NB4 (cell line): Measurements from ENCODE around the gene RFX2.

ENCODE experiments used
- DNase-seq: peaks from one replicate; pipeline ENCODE4 v3.0.0; 2010; ENCODE audit warnings: low read depth
- H3K4me3 ChIP-seq: one replicate; pipeline ENCODE4 v1.5.1; 2011; ENCODE audit warnings: mild to moderate bottlenecking, low read depth, low read length, moderate library complexity
- MYC ChIP-seq: IDR thresholded peaks from 2 replicates; pipeline ENCODE4 v1.6.1; 2011; ENCODE audit warnings: low read depth, low read length
- POLR2A ChIP-seq: IDR thresholded peaks from 2 replicates; pipeline ENCODE4 v1.6.1; 2011; ENCODE audit warnings: mild to moderate bottlenecking; ENCODE audit not compliant: insufficient read length; ENCODE audit errors: extremely low read depth
- TF ChIP-seq, protein P1 (sequence below): IDR thresholded peaks from one replicate; pipeline ENCODE4 v1.5.1; 2012; ENCODE audit warnings: low read depth, low read length
- TF ChIP-seq, protein P2 (sequence below): IDR thresholded peaks from 2 replicates; pipeline ENCODE4 v1.6.1; 2011; ENCODE audit warnings: low read depth, low read length

RFX2 gene

DNA sequence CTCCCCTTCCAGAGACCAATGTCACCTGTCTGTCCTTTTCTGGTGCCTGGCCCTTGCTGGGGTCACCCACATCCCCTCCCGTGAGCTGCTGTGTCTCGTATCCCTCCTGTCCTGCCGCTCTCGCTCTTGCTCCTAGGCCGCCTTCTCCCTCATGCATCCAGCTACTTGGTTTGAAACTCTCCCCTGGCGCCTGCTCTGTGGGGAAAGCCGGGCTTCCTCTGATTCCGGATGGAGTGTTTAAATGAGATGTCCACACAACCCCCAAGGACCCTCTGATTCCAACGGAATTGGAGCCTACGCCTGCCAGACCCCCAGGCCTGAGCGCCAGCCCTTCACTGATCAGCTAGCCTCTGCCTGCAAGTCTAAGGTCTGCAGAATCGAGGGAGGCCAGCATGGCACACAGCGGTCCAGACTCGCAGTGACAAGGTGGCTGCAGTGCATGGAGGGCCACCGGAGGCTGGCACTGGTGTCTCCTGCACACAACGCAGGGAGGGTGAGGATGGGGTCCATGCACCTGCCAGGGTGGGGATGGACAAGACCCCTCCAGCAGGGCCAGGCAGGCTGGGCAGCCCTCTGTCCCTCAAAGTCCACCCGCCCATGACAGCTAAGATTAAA lies 47.2 kb downstream of the RFX2 start:
- DNase-seq: no peak
- TF ChIP-seq POLR2A: no peak
- no peak for TF ChIP-seq MYC
- TF ChIP-seq, protein P1, sequence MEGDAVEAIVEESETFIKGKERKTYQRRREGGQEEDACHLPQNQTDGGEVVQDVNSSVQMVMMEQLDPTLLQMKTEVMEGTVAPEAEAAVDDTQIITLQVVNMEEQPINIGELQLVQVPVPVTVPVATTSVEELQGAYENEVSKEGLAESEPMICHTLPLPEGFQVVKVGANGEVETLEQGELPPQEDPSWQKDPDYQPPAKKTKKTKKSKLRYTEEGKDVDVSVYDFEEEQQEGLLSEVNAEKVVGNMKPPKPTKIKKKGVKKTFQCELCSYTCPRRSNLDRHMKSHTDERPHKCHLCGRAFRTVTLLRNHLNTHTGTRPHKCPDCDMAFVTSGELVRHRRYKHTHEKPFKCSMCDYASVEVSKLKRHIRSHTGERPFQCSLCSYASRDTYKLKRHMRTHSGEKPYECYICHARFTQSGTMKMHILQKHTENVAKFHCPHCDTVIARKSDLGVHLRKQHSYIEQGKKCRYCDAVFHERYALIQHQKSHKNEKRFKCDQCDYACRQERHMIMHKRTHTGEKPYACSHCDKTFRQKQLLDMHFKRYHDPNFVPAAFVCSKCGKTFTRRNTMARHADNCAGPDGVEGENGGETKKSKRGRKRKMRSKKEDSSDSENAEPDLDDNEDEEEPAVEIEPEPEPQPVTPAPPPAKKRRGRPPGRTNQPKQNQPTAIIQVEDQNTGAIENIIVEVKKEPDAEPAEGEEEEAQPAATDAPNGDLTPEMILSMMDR: no peak
- TF ChIP-seq, protein P2, sequence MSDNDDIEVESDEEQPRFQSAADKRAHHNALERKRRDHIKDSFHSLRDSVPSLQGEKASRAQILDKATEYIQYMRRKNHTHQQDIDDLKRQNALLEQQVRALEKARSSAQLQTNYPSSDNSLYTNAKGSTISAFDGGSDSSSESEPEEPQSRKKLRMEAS: no peak
- no peak overlapping the region for H3K4me3 ChIP-seq

DNA sequence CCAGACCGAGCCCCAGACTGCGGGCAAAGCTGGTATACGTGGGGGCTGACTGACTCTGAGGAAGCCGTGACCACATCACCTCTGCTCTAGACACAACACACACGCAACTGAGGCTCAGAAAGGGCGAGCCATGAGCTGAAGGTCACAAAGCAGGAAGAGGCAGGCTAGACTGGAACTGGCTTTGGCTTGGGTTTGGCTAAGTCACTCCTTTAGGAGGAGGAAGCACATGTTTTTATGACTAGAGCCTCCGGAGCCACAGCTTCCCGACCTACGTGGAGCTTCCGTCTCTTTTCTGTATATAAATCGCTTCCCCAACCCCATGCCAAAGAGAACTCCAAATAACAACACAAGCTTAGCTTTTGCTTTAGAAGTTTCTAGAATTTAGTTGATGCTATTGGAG lies 48.0 kb downstream of the RFX2 start:
- TF ChIP-seq POLR2A (no peak), MYC (peak; percentile 78)
- TF ChIP-seq, protein P1: no peak
- TF ChIP-seq, protein P2: peak; percentile 91
- peak overlapping the region; percentile 28 for H3K4me3 ChIP-seq
- peak; percentile 91 for DNase-seq

DNA sequence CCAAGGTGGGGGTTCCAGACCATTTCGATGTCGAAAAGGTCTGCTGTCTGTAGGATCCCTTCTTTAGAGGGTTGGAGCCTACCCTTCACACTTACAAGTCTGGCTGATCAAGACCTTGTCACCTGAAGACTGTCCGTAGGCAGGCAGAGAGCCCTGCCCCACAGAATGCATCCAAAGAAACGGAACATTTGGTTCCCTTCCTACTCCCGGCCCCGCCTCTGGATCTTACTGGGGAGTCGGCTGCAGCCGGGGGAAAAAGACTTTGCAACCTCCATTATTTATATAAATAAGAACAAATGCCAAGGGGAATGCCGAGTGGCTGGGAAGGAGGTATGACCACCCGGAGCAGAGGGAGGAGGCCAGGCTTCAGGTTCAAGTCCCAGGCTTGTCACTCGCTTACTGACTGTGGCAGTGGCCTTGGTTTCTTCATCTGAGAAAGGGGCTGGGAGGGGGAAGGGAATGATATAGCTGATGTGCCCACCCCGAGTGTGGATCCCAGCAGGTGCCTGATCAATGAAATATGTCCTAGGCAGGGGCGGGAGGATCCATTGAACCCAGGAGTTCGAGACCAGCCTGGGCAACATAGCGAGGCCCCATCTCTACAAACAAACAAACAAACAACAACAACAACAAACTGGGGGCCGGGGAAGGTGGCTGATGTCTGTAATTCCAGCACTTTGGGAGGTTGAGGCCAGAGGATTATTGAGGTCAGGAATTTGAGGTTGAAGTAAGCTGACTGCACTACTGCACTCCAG lies 48.7 kb downstream of the RFX2 start:
- TF ChIP-seq, protein P2: no peak
- TF ChIP-seq, protein P1: no peak
- no peak for TF ChIP-seq POLR2A
- no peak for TF ChIP-seq MYC
- no peak overlapping the region for H3K4me3 ChIP-seq
- no peak for DNase-seq

DNA sequence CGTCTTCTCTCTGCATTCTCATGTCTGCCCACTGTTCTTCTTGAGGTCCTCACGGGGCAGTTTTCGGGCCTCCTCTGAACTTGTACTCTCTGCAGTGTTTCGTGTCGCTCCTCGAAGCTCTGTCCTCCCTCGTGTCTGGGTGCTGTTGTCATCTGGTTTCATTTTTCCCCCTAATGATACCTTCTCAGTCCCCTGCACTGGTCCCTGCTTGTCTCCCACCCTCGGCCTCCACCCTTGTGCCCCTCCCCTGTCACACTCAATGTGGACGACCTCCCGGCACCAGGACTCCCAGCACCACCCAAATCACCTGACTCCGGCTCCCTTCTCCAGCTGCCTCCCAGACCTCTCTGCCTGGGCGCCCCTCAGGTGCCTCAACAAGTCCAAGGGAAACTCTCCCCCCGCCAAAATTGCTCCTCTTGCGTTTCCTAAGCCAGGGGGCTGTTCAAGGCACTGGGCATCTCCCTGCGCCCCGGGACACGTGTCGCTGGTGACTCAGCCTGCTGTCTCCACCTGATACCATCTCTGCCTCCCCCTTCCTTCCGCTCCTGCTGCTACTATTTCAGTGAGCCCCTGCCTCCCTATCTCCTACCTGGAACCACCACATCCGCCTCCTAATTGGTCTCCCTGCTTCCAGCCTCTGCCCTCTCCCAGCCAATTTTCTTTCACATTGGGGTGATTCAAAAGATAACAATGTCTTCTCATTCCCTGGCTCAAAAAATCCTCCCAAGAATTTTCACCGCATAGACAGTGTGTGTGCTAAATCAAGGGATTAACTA lies 49.5 kb downstream of the RFX2 start:
- no peak overlapping the region for H3K4me3 ChIP-seq
- peak; percentile 75 for DNase-seq
- TF ChIP-seq, protein P2: peak; percentile 96
- TF ChIP-seq POLR2A (no peak), MYC (peak; percentile 51; the same call in 1 of the 2 replicates)
- TF ChIP-seq, protein P1: no peak

DNA sequence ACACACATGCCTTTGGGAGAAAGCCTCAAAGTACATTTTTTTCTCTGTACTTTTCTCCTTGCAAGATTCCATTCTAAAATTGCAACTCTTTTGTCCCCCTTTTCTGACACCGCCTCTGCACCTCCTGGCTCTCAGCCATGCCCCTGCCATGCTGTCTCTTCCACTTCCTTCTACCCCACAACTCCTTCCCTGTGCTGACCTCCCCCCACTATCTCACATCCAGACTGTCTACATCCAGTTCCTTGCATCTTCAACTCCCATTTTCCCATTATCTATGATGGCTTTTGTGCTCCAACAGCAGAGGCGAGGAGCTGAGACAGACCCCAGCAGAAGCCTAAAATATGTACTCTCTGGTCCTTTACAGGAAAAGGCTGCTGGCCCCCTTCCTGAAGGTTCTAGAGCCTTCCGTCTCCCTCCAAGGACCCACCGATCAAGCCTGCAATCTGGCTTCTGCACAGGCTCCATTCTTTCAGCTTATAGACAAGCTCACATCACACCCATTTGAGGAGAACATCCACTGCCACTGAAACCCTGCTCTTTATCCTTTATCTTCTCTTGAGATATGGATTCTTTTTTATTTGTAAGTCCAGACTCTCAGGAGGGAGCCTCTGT lies 50.2 kb downstream of the RFX2 start:
- TF ChIP-seq, protein P1: no peak
- TF ChIP-seq MYC (no peak), POLR2A (no peak)
- TF ChIP-seq, protein P2: no peak
- no peak for DNase-seq
- H3K4me3 ChIP-seq: no peak overlapping the region
